Fibroblast of lung (primary cell): ENCODE results near the gene IGF1.

Source experiments
- EZH2 ChIP-seq: IDR thresholded peaks from 2 replicates; pipeline ENCODE4 v1.5.1; 2012; ENCODE audit warnings: low read length, control low read depth, mild to moderate bottlenecking; ENCODE audit errors: missing control alignments
- TF ChIP-seq, protein P1 (sequence below), 2 donors: IDR thresholded peaks in 1 of 2; conservative IDR thresholded peaks in 1 of 2; 1 replicate in 1 of 2; 2 replicates in 1 of 2; pipeline ENCODE4 v1.5.1; 2011 to 2012; ENCODE audit warnings: low read length in 2 of 2, control low read depth in 1 of 2, inconsistent platforms in 1 of 2, low read depth in 1 of 2, mild to moderate bottlenecking in 1 of 2

GRCh38 chr12:102498471-102498870, 18.1 kb upstream of the IGF1 start:
- TF ChIP-seq, protein P1, sequence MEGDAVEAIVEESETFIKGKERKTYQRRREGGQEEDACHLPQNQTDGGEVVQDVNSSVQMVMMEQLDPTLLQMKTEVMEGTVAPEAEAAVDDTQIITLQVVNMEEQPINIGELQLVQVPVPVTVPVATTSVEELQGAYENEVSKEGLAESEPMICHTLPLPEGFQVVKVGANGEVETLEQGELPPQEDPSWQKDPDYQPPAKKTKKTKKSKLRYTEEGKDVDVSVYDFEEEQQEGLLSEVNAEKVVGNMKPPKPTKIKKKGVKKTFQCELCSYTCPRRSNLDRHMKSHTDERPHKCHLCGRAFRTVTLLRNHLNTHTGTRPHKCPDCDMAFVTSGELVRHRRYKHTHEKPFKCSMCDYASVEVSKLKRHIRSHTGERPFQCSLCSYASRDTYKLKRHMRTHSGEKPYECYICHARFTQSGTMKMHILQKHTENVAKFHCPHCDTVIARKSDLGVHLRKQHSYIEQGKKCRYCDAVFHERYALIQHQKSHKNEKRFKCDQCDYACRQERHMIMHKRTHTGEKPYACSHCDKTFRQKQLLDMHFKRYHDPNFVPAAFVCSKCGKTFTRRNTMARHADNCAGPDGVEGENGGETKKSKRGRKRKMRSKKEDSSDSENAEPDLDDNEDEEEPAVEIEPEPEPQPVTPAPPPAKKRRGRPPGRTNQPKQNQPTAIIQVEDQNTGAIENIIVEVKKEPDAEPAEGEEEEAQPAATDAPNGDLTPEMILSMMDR (conservative IDR thresholded peaks at IDR 0.05 in 1 of 2, IDR thresholded peaks at IDR 0.05 in 1 of 2; ENCODE audit: low read depth in 1 of 2, low read length in 2 of 2) = no peak
- TF ChIP-seq EZH2 = no peak
